ENCODE results near the gene DOCK2.

DNA sequence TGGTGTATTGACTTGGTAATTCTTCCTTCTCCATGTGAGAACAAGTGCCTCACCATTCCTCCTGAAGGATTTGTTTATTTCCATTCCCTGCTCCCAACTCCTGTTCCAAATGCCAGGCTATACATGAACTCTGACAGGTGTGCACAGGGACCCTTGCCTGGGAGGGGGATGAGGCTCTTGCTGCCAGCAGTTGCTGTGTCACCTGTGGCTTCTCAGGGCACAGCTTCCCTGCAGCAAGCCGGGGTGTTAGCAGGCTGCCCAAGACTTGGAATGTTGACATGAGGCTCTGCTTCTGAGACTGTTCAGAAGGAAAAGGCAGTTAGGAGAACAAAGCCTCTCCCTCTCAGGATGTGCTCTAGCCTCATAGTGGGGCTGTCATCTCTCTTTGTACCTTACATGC is 131.3 kb downstream of the DOCK2 start:
- TF ChIP-seq, protein P1, sequence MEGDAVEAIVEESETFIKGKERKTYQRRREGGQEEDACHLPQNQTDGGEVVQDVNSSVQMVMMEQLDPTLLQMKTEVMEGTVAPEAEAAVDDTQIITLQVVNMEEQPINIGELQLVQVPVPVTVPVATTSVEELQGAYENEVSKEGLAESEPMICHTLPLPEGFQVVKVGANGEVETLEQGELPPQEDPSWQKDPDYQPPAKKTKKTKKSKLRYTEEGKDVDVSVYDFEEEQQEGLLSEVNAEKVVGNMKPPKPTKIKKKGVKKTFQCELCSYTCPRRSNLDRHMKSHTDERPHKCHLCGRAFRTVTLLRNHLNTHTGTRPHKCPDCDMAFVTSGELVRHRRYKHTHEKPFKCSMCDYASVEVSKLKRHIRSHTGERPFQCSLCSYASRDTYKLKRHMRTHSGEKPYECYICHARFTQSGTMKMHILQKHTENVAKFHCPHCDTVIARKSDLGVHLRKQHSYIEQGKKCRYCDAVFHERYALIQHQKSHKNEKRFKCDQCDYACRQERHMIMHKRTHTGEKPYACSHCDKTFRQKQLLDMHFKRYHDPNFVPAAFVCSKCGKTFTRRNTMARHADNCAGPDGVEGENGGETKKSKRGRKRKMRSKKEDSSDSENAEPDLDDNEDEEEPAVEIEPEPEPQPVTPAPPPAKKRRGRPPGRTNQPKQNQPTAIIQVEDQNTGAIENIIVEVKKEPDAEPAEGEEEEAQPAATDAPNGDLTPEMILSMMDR (IDR thresholded peaks at IDR 0.05), result no peak
- TF ChIP-seq POLR2A (IDR thresholded peaks at IDR 0.05), result no peak

Measured in upper lobe of left lung (tissue), 4 donors.